NT2/D1 (cell line): ENCODE data around the gene RSBN1L.

Experiments
- DNase-seq: peaks from one replicate; pipeline ENCODE4 v3.0.0-alpha.2; 2011; ENCODE audit warnings: low read depth, low spot score
- H3K27me3 ChIP-seq: 2 replicates; pipeline ENCODE4 v1.6.0; 2011; ENCODE audit warnings: mild to moderate bottlenecking; ENCODE audit not compliant: insufficient read length, insufficient read depth
- H3K36me3 ChIP-seq: 2 replicates; pipeline ENCODE4 v1.6.1; 2011; ENCODE audit warnings: mild to moderate bottlenecking, low read length, mixed read lengths; ENCODE audit not compliant: insufficient read depth, insufficient read length
- H3K4me1 ChIP-seq: 2 replicates; pipeline ENCODE4 v1.5.1; 2011; ENCODE audit not compliant: insufficient read depth, insufficient read length
- H3K4me3 ChIP-seq: 2 replicates; pipeline ENCODE4 v1.5.1; 2011; ENCODE audit warnings: low read depth; ENCODE audit not compliant: insufficient read length
- H3K9ac ChIP-seq: 2 replicates; pipeline ENCODE4 v1.6.0; 2011; ENCODE audit warnings: low read depth; ENCODE audit not compliant: insufficient read length
- H3K9me3 ChIP-seq: 2 replicates; pipeline ENCODE4 v1.5.1; 2011; ENCODE audit warnings: mild to moderate bottlenecking, low read length; ENCODE audit not compliant: insufficient read depth
- SUZ12 ChIP-seq: IDR thresholded peaks from 2 replicates; pipeline ENCODE4 v1.6.1; 2011; ENCODE audit not compliant: insufficient read length, insufficient read depth; ENCODE audit errors: extremely low read depth
- YY1 ChIP-seq: IDR thresholded peaks from 2 replicates; pipeline ENCODE4 v1.6.1; 2011; ENCODE audit not compliant: insufficient read length, insufficient read depth
- ZNF274 ChIP-seq: IDR thresholded peaks from 2 replicates; pipeline ENCODE4 v1.6.1; 2011; ENCODE audit warnings: mild to moderate bottlenecking, low read depth, low read length

Gene RSBN1L

DNA sequence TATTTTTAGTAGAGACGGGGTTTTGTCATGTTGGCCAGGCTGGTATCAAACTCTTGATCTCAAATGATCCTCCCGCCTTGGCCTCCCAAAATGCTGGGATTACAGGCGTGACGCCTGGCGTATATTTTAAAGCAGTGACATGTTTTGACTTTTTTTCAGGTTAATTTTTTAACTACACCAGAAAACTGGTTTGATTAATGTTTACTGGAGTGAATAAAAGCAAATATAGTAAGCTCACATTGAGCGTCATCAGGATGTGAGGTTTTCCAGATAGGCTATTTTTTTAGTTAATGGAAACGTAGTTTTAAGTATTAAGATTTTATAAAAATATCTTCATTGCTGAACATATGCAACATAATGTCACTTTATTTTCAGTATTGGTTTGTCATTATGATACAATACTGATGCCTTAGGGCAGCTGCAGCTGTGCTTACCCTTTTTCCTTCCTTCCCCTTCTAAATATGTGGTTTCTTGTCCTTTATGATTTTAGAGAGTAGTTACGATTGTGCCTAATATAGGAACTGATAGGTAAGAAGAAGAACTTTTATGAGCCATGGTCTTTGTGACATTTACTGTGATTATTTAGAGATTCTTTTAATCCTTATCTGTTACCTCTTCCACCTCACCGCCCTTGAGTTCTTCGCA is 64.7 kb downstream of the RSBN1L start:
- H3K4me1 ChIP-seq = no peaks in the 10 kb centered on the region

DNA sequence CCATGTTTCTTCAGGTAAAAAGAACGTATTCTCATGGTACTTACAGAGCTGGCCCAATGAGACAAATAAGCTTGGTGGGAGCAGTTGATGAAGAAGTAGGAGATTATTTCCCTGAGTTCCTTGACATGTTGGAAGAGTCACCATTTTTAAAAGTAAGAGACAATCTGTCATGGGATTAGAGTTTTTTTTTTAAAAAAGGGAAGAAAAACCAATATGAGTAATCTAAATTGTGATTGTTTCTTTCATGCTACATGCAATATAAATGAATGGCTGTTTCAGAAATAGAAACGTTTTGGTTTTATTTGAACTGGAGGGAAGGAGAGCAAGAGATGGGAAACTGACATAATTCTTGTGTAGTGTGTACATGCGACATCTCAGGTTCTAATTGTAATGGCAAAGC is 69.2 kb downstream of the RSBN1L start:
- Histone ChIP-seq H3K27me3 (no peaks in the 10 kb centered on the region), H3K4me1 (no peaks in the 10 kb centered on the region), H3K9me3 (no peaks in the 10 kb centered on the region), H3K4me3 (no peak overlapping the region), H3K9ac (no peak overlapping the region), H3K36me3 (no peaks in the 10 kb centered on the region)
- DNase-seq = no peak
- no peak for TF ChIP-seq YY1
- TF ChIP-seq ZNF274 = no peak
- TF ChIP-seq SUZ12 = no peak

More for the DNA sequence above, 64.7 kb downstream of the RSBN1L start:
- Histone ChIP-seq H3K9me3 (no peaks in the 10 kb centered on the region), H3K4me3 (no peak overlapping the region), H3K9ac (no peak overlapping the region), H3K27me3 (no peaks in the 10 kb centered on the region), H3K36me3 (no peaks in the 10 kb centered on the region)
- TF ChIP-seq ZNF274 = no peak
- no peak for DNase-seq

DNA sequence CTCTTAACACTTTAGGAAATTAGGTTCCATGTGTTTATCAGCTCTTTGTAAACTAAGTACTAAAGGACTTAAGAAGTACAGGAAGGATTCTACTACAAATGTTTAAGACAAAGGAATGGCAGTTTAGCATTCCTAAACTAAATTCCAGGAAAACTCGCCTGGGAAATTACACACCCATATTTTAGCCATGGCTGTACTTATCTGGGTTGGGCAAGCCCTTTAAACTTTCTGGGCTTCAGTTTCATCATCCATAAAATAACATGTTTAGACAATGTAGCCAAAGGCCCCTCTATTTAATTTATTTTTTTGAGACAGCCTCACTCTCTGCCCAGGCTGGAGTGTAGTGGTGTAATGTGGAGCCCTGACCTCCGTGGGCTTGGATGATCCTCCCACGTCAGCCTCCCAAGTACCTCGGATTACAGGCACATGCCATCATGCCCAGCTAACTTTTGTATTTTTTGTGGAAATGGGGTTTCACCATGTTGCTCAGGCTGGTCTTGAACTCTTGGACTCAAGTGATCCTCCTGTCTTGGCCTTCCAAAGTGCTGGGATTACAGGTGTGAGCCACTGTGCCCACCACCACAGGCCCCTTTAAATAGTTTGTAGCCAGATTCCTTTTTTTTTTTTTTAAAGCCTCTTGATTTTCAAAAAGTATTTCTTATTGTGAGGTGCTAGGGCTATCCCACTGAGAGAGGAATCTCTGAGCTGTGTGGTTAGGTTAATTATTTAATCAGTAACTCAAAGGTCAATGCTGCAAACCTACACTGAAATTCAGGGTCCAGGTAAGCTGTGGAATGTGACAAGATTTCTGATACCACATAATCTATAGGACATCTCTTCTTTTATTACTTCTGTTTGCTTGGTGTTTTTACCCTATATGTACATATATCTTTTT is 69.9 kb downstream of the RSBN1L start:
- TF ChIP-seq YY1 = no peak
- no peak for TF ChIP-seq ZNF274
- no peak for TF ChIP-seq SUZ12
- no peak for DNase-seq
- Histone ChIP-seq H3K9me3 (no peaks in the 10 kb centered on the region), H3K27me3 (no peaks in the 10 kb centered on the region), H3K4me3 (no peak overlapping the region), H3K36me3 (no peaks in the 10 kb centered on the region), H3K9ac (no peak overlapping the region), H3K4me1 (no peaks in the 10 kb centered on the region)

DNA sequence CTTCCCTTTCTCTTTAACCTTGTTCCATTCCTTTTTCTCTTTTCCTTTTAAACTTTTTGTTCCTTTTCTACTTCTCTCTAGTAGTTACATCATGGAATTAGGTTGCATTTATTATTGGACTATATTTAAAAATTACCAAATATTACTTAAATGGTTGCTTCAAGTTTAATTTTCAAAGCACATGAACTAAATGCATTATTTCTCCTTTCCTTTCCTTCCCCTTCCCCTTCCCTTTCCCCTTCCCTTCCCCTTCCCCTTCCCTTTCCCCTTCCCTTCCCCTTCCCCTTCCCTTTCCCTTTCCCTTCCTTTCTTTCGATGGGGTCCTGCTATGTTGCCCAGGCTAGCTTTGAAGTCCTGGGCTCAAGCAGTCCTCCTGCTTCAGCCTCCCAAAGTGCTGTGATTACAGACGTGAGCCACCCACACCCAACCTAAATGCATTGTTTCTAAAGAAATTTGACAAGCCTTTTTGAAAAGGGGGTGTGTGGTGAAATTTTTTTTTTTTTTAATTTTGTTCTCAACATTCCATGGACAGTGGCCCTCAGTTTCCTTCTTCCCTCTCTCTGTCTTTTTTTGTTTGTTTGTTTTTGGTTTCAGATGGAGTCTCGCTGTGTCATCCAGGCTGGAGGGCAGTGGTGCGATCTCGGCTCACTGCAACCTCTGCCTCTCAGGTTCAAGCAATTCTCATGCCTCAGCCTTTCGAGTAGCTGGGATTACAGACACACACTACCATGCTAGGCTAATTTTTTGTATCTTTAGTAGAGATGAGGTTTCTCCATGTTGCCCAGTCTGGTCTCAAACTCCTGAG is 70.7 kb downstream of the RSBN1L start:
- no peaks in the 10 kb centered on the region for H3K9me3 ChIP-seq
- no peaks in the 10 kb centered on the region for H3K36me3 ChIP-seq
- H3K9ac ChIP-seq = no peak overlapping the region
- TF ChIP-seq YY1 = no peak
- TF ChIP-seq ZNF274 = no peak
- TF ChIP-seq SUZ12 = no peak
- H3K4me3 ChIP-seq = no peak overlapping the region
- no peaks in the 10 kb centered on the region for H3K27me3 ChIP-seq
- DNase-seq = no peak
- no peaks in the 10 kb centered on the region for H3K4me1 ChIP-seq

DNA sequence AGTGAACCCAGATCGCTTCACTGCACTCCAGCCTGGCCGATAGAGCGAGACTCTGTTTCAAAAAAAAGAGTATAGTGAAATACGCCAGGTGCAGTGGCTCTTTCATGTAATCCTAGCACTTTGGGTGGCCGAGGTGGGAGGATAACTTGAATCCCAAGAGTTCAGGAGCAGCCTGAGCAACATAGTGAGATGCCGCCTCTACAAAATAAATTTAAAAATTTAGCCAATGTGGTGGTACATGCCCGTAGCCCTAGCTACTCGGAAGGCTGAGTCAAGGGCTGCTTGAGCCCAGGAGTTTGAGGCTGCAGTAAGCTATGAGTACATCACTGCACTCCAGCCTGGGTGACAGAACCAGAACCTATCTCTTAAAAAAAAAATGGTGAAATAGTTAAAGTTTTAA is 74.1 kb downstream of the RSBN1L start:
- no peaks in the 10 kb centered on the region for H3K9me3 ChIP-seq
- no peaks in the 10 kb centered on the region for H3K27me3 ChIP-seq
- no peak for TF ChIP-seq SUZ12
- TF ChIP-seq YY1 = no peak
- no peak for TF ChIP-seq ZNF274
- no peak for DNase-seq
- no peak overlapping the region for H3K9ac ChIP-seq
- H3K36me3 ChIP-seq = peaks cover 5% of the 10 kb centered on the region
- no peaks in the 10 kb centered on the region for H3K4me1 ChIP-seq
- no peak overlapping the region for H3K4me3 ChIP-seq

DNA sequence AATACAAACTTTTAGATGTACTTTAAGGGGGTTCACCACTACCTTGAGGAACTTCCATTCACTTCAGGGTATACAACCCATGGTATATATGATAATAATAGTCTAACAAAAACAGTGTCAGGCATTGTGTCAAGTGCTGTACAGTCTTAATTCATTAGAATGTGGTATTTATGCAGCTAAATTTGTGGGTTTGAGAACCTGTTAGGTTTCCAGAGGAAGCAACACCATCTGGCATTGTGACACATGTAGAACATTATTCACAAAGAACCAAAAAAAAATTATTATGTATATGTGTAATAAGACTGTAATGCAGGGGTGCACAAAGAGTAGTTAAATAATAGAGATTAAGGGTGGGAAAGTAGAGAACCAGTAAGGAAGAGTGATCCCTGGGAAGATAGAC is 75.6 kb downstream of the RSBN1L start:
- H3K27me3 ChIP-seq = no peaks in the 10 kb centered on the region
- no peak for DNase-seq
- H3K36me3 ChIP-seq = peaks cover 7% of the 10 kb centered on the region
- no peak for TF ChIP-seq SUZ12
- no peaks in the 10 kb centered on the region for H3K4me1 ChIP-seq
- no peaks in the 10 kb centered on the region for H3K9me3 ChIP-seq
- H3K9ac ChIP-seq = no peak overlapping the region
- no peak overlapping the region for H3K4me3 ChIP-seq

DNA sequence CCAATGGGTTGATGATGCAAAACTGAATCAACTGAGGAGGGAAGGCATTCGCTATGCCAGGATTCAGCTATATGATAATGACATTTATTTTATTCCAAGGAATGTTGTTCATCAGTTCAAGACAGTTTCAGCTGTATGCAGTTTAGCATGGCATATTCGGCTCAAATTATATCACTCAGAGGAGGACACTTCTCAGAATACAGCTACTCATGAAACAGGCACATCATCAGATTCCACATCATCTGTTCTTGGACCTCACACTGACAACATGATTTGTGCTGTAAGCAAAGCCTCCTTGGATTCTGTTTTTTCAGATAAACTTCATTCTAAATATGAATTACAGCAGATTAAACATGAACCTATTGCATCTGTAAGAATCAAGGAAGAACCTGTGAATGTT is 82.3 kb downstream of the RSBN1L start:
- Histone ChIP-seq H3K4me3 (no peak overlapping the region), H3K9me3 (no peaks in the 10 kb centered on the region), H3K36me3 (peaks cover 18% of the 10 kb centered on the region), H3K27me3 (no peaks in the 10 kb centered on the region), H3K4me1 (no peaks in the 10 kb centered on the region), H3K9ac (no peak overlapping the region)
- TF ChIP-seq ZNF274 = no peak
- TF ChIP-seq YY1 = no peak
- no peak for TF ChIP-seq SUZ12
- DNase-seq = no peak
